RWPE1 (cell line): Measurements from ENCODE around the gene TRAPPC10.

Experiments used
- CTCF ChIA-PET: fragments of 350-600 bp; sonication (Branson Sonifier 250); formaldehyde crosslinking; extraction: SDS; loops from one replicate; lab custom pipeline; 2021; lab: Yijun Ruan, JAX
- POLR2A ChIA-PET: fragments of 400-600 bp; formaldehyde crosslinking; extraction: SDS; loops from one replicate; lab custom pipeline; 2020; ENCODE audit warnings: antibody characterized with exemption; ENCODE audit not compliant: low non-redundant PET; lab: Yijun Ruan, JAX
- DNase-seq: peaks from one replicate; pipeline ENCODE4 v3.0.0; 2012; ENCODE audit warnings: low spot score
- H3K27ac ChIP-seq: fragments of 450-650 bp; 2 replicates; pipeline ENCODE4 v1.5.1; 2017
- CTCF ChIP-seq: fragments of 450-650 bp; conservative IDR thresholded peaks from 2 replicates; pipeline ENCODE4 v1.5.1; 2017; ENCODE audit warnings: low read depth, mild to moderate bottlenecking

TRAPPC10 gene

GRCh38 chr21:43986544-43987451 lies 25.3 kb upstream of the TRAPPC10 start:
- TF ChIP-seq CTCF: no peak
- H3K27ac ChIP-seq: no peak overlapping the region
- ChIA-PET CTCF (interaction anchor here (1.1 kb wide), 1 partner anchor 12 kb away, joined by 3 read pairs; no protein-coding TSS in a partner anchor), POLR2A (no interaction called here)
- no peak for DNase-seq

GRCh38 chr21:43987509-43987908 lies 24.6 kb upstream of the TRAPPC10 start:
- no peak for DNase-seq
- CTCF ChIA-PET: no interaction called here
- POLR2A ChIA-PET: no interaction called here
- no peak overlapping the region for H3K27ac ChIP-seq
- TF ChIP-seq CTCF: no peak

- ChIA-PET CTCF (no interaction called here), POLR2A (no interaction called here)
- no peak for DNase-seq
- TF ChIP-seq CTCF: no peak
- no peak overlapping the region for H3K27ac ChIP-seq
Measured at GRCh38 chr21:43988016-43988415, 24.1 kb upstream of the TRAPPC10 start.

- no peak for TF ChIP-seq CTCF
- CTCF ChIA-PET: no interaction called here
- no peak for DNase-seq
- H3K27ac ChIP-seq: no peak overlapping the region
- POLR2A ChIA-PET: no interaction called here
Measured at GRCh38 chr21:43988506-43989230, 23.4 kb upstream of the TRAPPC10 start.

GRCh38 chr21:43989401-43989800 lies 22.7 kb upstream of the TRAPPC10 start:
- ChIA-PET POLR2A (no interaction called here), CTCF (no interaction called here)
- H3K27ac ChIP-seq: no peak overlapping the region
- no peak for TF ChIP-seq CTCF
- no peak for DNase-seq

- DNase-seq: no peak
- CTCF ChIA-PET: interaction anchor here (0.5 to 0.6 kb wide), 2 partner anchors 8 to 64 kb away, joined by 3 to 5 read pairs; no protein-coding TSS in a partner anchor
- TF ChIP-seq CTCF: no peak
- no peak overlapping the region for H3K27ac ChIP-seq
- POLR2A ChIA-PET: no interaction called here
Measured at GRCh38 chr21:43991447-43991991, 20.6 kb upstream of the TRAPPC10 start.
